GM06990 (cell line): Measurements from ENCODE around the gene BACE2.

Source experiments
- DNase-seq: peaks from one replicate; pipeline ENCODE4 v3.0.0-alpha.2; 2011; ENCODE audit not compliant: insufficient read length; ENCODE audit errors: extremely low read depth
- H3K27me3 ChIP-seq: replicated peaks from 2 replicates; pipeline ENCODE4 v1.6.0; 2011; ENCODE audit warnings: low read length; ENCODE audit not compliant: control insufficient read depth, insufficient read depth
- H3K36me3 ChIP-seq: 2 replicates; pipeline ENCODE4 v1.5.1; 2011; ENCODE audit warnings: low read length; ENCODE audit not compliant: control insufficient read depth, insufficient read depth
- H3K4me3 ChIP-seq: replicated peaks from 2 replicates; pipeline ENCODE4 v1.5.1; 2011; ENCODE audit warnings: low read depth, mild to moderate bottlenecking, control low read depth, low read length
- TF ChIP-seq, protein P1 (sequence below): IDR thresholded peaks from 2 replicates; pipeline ENCODE4 v1.5.1; 2011; ENCODE audit warnings: low read length, control low read depth, mild to moderate bottlenecking, inconsistent platforms; ENCODE audit not compliant: insufficient read depth, poor library complexity, severe bottlenecking

BACE2 gene

DNA sequence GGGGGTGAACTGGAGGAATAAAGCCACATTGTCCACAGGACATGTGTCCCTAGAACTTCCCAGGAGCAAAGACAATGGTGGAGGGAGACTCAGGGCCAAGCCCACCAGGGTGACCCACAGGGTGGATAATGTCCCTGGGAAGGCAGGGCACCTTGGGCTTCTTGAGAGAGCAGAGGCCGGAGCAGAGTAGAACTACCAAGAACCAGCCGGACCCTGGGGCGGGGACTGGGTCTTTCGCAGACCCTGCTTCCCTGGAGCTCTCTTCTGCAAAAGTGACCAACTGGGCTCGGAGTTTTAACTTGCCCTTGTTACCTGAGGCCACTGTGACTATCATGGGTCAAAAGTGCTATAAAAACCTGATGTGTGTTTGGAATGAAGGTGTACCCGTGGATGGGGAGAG, 147.8 kb downstream of the BACE2 start:
- H3K27me3 ChIP-seq = no peaks in the 10 kb centered on the region; the same call in none of the 2 replicates
- no peak overlapping the region for H3K4me3 ChIP-seq
- no peak for DNase-seq
- H3K36me3 ChIP-seq = no peaks in the 10 kb centered on the region
- TF ChIP-seq, protein P1, sequence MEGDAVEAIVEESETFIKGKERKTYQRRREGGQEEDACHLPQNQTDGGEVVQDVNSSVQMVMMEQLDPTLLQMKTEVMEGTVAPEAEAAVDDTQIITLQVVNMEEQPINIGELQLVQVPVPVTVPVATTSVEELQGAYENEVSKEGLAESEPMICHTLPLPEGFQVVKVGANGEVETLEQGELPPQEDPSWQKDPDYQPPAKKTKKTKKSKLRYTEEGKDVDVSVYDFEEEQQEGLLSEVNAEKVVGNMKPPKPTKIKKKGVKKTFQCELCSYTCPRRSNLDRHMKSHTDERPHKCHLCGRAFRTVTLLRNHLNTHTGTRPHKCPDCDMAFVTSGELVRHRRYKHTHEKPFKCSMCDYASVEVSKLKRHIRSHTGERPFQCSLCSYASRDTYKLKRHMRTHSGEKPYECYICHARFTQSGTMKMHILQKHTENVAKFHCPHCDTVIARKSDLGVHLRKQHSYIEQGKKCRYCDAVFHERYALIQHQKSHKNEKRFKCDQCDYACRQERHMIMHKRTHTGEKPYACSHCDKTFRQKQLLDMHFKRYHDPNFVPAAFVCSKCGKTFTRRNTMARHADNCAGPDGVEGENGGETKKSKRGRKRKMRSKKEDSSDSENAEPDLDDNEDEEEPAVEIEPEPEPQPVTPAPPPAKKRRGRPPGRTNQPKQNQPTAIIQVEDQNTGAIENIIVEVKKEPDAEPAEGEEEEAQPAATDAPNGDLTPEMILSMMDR = no peak

DNA sequence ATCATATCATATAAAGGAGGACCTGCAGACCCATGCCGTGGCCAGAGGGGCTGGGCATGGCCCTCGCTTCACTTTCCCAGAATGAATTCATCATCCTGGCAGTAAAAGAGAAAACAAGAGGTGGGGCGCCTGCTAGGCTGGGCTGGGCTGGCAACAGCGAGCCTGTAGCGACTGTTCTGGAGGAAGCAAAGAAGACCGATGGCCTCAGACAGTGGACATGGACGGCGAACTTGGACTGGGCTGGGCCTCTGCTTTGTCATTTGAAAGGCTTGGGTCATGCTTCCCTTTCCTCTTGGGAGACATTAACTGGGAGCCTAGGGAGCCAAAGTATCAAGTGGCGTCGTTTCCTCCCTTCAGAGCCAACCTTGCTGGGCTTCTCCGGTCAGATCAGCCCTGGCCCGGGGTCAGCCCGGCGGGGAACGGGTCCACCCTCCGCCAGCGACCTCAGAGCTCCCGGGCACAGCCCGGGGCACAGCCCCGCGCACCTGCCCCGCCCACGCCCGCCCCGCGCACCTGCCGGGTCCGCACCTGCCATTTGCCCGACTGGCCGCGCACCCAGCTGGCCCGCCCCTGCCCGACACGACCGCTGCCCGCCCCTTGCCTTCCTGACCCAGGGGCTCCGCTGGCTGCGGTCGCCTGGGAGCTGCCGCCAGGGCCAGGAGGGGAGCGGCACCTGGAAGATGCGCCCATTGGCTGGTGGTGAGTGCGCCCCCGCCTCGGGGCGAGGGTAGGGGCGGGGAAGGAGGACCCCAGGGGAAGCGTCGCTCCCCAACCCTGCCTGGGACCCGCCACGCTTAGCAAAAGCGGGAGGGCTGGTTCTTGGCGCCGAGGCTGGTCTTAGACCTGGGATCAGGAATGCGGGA, 148.5 kb downstream of the BACE2 start, which contains the start of gene FAM3B:
Gene FAM3B, plus strand, starts transcription at position 602 of the 863 bp plus-strand sequence. Its CDS starts 79 bp downstream, at position 681.
- no peak for DNase-seq
- TF ChIP-seq, protein P1 = no peak
- no peak within 1 kb of the TSS for H3K4me3 ChIP-seq

DNA sequence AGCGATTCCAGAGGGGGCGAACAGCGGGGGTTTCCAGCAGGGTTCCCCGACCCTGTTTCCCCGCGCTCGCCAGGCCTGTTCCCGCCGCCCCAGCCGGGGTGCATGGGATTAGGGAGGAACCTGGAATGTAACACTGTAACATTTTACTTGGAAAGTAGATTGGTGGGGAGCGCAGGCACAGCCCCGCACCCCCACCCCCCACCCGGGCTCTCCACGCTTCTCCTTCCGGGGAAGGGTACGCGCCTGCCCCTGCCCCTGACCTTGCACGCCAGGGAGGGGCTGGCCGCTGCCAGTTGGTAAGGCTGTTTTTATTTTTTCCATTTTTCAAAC, 149.1 kb downstream of the BACE2 start:
- TF ChIP-seq, protein P1 = no peak
- no peaks in the 10 kb centered on the region; the same call in none of the 2 replicates for H3K27me3 ChIP-seq
- no peaks in the 10 kb centered on the region for H3K36me3 ChIP-seq
- no peak overlapping the region for H3K4me3 ChIP-seq
- DNase-seq = no peak

More for the DNA sequence above, 148.5 kb downstream of the BACE2 start, which contains the start of gene FAM3B:
- H3K36me3 ChIP-seq = no peaks in the 10 kb centered on the region
- no peaks in the 10 kb centered on the region; the same call in none of the 2 replicates for H3K27me3 ChIP-seq

DNA sequence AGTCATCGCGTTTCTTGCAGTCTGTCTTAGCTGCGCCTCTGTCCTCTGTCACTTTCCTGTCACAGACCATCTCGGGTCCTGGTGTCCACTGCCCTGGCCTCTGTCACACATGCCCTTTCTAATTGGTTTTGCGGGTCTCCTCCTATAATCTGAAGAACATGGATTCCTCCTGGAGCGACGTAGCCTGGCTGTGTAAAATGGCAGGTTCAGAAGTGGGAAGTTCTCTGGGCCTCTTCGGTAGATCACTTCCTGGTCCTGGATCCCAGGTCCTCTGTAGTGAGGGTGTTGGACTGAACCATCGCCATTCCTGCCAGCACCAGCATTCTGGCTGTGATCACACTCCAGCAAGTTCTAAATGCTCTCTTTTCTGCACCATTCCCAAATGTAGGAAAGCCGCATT, 149.5 kb downstream of the BACE2 start:
- Histone ChIP-seq H3K4me3 (no peak overlapping the region), H3K27me3 (no peaks in the 10 kb centered on the region; the same call in none of the 2 replicates), H3K36me3 (no peaks in the 10 kb centered on the region)
- TF ChIP-seq, protein P1 = no peak
- DNase-seq = no peak

DNA sequence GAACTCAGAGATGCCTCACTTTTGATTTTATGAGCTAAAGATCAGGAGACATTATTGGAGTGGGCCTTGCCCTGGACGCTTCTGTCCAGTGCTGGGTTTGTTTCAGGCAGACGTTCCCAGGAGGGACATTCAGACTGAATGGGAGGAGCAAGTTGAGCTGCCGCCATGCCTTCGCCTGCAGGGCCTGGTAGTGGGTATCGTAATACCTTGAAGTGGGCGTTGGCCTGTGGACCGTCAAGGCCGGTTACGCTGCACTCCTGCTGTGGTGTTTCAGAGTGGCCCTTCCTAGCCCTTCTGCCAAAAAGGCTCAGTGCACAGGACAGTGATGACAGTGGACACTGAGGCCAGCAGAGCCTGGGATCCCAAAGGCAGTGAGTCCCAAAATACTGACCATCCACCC, 150.3 kb downstream of the BACE2 start:
- Histone ChIP-seq H3K27me3 (no peaks in the 10 kb centered on the region; the same call in none of the 2 replicates), H3K4me3 (no peak overlapping the region), H3K36me3 (no peaks in the 10 kb centered on the region)
- no peak for DNase-seq
- TF ChIP-seq, protein P1 = no peak
